ENCODE data around the gene SIAH3.

- TF ChIP-seq CTCF (IDR thresholded peaks at IDR 0.05; ENCODE audit: low read depth, low read length, poor library complexity, severe bottlenecking) (no peak), EZH2phosphoT487 (IDR thresholded peaks at IDR 0.05; ENCODE audit: borderline replicate concordance, low read length) (no peak)
Observed at GRCh38 chr13:45823583-45823982, 28.0 kb downstream of the SIAH3 start.
